WI38 (cell line): ENCODE data around the gene HECTD4.

Experiments
- H3K4me3 ChIP-seq: 2 replicates; pipeline ENCODE4 v1.5.1; 2011; ENCODE audit warnings: low read depth, mild to moderate bottlenecking, control low read depth, low read length
- TF ChIP-seq, protein P1 (sequence below): IDR thresholded peaks from 2 replicates; pipeline ENCODE4 v1.5.1; 2012; ENCODE audit warnings: low read depth, mild to moderate bottlenecking, control low read depth, low read length

The HECTD4 gene

DNA sequence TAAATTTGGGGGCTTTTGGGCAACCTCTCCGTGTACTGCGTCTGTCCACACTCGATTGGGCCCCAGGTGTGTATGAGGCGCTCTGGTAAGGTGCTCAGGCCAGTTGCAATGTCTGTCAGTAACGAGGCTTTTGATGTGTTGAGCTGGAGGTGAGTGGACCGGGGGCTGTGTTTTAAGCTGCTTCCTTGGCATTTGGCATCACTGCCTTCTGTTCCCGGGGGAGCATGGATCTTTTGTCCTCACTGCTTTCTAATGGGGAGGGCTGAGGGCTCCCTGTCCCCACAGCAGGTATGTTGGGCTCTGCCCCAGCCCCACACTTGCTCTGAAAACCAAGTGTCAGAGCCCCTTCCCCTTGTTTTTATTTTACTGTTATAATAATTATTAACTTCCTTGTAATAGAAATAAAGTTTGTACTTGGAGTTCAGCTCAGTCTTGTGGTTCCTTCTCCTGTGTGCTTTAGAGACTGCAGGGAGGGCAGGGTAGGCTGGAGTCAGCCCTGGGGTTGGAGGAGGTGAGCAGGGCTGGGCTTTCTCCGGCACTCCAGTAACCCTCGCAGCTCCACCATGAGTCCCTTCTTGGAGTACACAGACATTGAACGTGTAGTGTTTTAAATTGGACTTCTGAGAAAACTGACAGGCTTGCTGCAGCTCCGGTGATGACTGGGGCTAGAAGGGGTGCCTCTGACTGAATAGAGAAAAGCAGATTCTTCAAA lies 228.9 kb downstream of the HECTD4 start:
- TF ChIP-seq, protein P1, sequence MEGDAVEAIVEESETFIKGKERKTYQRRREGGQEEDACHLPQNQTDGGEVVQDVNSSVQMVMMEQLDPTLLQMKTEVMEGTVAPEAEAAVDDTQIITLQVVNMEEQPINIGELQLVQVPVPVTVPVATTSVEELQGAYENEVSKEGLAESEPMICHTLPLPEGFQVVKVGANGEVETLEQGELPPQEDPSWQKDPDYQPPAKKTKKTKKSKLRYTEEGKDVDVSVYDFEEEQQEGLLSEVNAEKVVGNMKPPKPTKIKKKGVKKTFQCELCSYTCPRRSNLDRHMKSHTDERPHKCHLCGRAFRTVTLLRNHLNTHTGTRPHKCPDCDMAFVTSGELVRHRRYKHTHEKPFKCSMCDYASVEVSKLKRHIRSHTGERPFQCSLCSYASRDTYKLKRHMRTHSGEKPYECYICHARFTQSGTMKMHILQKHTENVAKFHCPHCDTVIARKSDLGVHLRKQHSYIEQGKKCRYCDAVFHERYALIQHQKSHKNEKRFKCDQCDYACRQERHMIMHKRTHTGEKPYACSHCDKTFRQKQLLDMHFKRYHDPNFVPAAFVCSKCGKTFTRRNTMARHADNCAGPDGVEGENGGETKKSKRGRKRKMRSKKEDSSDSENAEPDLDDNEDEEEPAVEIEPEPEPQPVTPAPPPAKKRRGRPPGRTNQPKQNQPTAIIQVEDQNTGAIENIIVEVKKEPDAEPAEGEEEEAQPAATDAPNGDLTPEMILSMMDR = no peak

DNA sequence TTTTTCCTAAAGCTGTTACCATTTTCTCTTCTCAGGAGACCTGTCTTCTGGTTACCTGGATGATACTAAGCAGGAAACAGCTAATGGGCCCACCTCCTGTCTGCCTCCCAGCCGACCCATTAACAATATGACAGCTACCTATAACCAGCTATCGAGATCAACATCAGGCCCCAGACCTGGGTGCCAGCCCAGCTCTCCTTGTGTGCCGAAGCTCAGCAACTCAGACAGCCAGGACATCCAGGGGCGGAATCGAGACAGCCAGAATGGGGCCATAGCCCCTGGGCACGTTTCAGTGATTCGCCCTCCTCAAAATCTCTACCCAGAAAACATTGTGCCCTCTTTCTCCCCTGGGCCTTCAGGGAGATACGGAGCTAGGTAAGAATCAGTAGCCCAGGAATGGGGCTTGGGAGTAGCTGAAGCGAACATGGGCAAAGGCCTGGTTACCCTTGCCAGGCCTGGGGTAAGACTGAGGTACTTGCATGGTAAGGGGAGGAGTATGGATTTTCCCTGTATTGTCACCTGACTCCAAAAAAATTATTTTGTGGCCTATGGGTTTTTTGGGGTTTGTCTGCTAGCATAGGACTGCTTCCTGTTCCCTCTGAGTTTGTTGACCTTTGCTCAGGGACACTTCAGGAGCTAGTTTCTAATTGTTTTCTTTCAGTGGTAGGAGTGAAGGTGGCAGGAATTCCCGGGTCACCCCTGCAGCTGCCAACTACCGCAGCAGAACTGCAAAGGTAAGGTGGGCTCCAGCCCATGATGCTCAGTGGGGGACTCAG lies 230.3 kb downstream of the HECTD4 start:
- TF ChIP-seq, protein P1 = no peak
- no peak overlapping the region for H3K4me3 ChIP-seq

More for the DNA sequence above, 228.9 kb downstream of the HECTD4 start:
- no peak overlapping the region for H3K4me3 ChIP-seq

DNA sequence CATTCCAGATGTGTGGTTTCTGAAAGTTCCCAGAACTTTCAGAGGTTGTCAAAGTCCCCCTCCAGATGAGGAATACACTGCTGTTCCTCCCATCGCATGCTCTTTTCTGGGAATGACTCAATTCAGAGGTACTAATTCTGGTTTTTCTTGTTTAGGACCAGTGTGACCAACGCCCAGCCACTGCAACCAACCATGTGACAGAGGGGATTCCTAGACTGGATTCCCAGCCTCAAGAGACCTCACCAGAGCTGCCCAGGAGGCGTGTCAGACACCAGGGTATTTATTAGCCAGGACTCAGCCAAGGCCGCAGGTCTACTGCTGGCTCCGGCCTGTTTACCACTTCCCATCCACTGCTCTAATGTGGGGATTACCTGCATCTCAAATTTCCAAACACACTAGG lies 232.6 kb downstream of the HECTD4 start:
- TF ChIP-seq, protein P1 = no peak
- H3K4me3 ChIP-seq = no peak overlapping the region

DNA sequence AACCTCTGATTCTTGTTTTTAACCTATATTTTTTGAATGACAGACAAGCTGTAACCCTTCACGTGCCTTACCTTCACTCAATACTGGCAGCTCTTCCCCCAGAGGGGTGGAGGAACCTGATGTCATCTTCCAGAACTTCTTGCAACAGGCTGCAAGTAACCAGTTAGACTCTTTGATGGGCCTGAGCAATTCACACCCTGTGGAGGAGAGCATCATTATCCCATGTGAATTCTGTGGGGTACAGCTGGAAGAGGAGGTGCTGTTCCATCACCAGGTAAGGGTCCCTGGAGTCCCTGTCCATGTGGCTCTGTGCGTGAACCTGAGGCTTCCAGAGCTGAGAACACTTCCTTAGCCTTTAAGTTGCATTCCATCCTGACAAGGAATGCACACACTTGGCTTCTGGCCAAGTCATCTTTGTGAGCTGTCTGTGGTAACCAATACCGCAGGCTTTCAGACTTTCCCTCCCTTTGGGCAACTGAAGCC lies 234.2 kb downstream of the HECTD4 start:
- no peak overlapping the region for H3K4me3 ChIP-seq
- TF ChIP-seq, protein P1 = no peak

DNA sequence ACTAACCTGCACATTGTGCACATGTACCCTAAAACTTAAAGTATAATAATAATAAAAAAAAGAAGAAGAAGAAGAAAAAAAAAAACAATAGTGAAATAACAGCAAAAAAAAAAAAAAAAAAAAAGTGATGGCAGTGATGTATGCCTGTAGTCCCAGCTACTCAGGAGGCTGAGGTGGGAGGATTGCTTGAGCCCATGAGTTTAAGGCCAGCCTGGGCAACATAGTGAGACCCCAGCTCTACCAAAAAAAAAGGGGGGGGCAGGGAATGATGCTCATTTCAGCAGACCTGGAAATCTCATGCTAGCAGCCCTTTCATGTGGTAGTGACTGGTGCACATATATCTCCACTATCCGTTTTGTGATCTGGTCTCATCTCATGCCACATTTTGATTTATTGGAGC lies 236.1 kb downstream of the HECTD4 start:
- TF ChIP-seq, protein P1 = no peak
- no peak overlapping the region for H3K4me3 ChIP-seq

DNA sequence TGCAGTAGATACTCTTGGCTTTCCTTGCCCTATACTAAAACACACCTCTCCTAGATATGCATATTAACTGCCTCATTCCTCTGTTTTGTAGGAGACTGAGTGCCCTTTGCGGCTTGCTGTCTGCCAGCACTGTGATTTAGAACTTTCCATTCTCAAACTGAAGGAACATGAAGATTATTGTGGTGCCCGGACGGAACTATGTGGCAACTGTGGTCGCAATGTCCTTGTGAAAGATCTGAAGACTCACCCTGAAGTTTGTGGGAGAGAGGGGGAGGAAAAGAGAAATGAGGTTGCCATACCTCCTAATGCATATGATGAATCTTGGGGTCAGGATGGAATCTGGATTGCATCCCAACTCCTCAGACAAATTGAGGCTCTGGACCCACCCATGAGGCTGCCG lies 241.5 kb downstream of the HECTD4 start:
- TF ChIP-seq, protein P1 = no peak
- H3K4me3 ChIP-seq = no peak overlapping the region

DNA sequence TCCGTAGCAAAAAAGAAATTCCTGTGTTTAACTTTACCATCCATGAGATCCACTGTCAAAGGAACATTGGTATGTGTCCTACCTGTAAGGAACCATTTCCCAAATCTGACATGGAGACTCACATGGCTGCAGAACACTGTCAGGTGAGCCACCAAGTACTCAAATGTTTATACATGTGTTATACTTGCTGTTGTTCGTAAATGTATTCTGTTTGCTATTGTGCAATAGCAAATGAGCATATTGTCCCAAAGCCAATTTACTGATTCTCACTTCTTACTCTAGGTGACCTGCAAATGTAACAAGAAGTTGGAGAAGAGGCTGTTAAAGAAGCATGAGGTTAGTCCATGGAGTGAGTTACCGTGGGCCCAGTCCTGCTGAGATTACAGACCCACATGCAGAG lies 247.5 kb downstream of the HECTD4 start:
- TF ChIP-seq, protein P1 = no peak
- H3K4me3 ChIP-seq = no peak overlapping the region
